ENCODE measurements around the gene ARHGEF4.

DNA sequence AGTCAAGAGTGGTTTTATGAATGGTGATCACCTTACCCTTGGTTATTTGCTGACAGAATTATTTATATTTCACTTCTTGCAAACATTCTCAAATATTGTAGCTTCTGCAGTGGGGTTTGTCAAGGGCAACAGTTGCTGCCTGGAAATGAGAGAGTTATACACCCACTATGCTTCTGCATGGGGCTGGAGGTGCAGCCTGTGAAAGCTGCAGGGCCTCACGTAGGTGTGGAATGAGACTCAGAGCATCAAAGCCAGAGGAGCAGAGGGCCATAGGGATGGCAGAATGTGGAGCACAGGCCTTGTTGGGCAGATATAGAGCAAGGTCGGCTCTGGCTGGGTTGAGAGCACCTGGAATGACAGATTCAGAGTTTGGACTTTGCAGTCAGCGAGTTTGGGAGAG lies 128.2 kb downstream of the ARHGEF4 start:
- no peak for TF ChIP-seq EZH2 (IDR thresholded peaks at IDR 0.05; ENCODE audit: borderline replicate concordance, control insufficient read depth, low read depth, low read length)
- TF ChIP-seq, protein P1, sequence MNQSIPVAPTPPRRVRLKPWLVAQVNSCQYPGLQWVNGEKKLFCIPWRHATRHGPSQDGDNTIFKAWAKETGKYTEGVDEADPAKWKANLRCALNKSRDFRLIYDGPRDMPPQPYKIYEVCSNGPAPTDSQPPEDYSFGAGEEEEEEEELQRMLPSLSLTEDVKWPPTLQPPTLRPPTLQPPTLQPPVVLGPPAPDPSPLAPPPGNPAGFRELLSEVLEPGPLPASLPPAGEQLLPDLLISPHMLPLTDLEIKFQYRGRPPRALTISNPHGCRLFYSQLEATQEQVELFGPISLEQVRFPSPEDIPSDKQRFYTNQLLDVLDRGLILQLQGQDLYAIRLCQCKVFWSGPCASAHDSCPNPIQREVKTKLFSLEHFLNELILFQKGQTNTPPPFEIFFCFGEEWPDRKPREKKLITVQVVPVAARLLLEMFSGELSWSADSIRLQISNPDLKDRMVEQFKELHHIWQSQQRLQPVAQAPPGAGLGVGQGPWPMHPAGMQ (IDR thresholded peaks at IDR 0.05; ENCODE audit: borderline replicate concordance) = no peak
- no peak for TF ChIP-seq POLR2A (IDR thresholded peaks at IDR 0.05; ENCODE audit: low read depth, low read length)
- TF ChIP-seq TAF1 (IDR thresholded peaks at IDR 0.05; ENCODE audit: borderline replicate concordance, low read depth, low read length) = no peak
- no peak for TF ChIP-seq LARP7 (IDR thresholded peaks at IDR 0.05)
- TF ChIP-seq, protein P2, sequence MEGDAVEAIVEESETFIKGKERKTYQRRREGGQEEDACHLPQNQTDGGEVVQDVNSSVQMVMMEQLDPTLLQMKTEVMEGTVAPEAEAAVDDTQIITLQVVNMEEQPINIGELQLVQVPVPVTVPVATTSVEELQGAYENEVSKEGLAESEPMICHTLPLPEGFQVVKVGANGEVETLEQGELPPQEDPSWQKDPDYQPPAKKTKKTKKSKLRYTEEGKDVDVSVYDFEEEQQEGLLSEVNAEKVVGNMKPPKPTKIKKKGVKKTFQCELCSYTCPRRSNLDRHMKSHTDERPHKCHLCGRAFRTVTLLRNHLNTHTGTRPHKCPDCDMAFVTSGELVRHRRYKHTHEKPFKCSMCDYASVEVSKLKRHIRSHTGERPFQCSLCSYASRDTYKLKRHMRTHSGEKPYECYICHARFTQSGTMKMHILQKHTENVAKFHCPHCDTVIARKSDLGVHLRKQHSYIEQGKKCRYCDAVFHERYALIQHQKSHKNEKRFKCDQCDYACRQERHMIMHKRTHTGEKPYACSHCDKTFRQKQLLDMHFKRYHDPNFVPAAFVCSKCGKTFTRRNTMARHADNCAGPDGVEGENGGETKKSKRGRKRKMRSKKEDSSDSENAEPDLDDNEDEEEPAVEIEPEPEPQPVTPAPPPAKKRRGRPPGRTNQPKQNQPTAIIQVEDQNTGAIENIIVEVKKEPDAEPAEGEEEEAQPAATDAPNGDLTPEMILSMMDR (IDR thresholded peaks at IDR 0.05 in 2 of 3, conservative IDR thresholded peaks at IDR 0.05 in 1 of 3; ENCODE audit: control insufficient read depth in 2 of 3, extremely low read depth in 1 of 3, insufficient read depth in 1 of 3, low read depth in 3 of 3, low read length in 3 of 3) = no peak
